Parathyroid adenoma (tissue), 2 donors: ENCODE results near the gene NTRK3.

Experiments
- H2AFZ ChIP-seq: fragments of 300-600 bp; sonication (generic); one replicate; pipeline ENCODE4 v1.7.0; 2017; ENCODE audit warnings: antibody characterized with exemption, mild to moderate bottlenecking
- H3K27ac ChIP-seq: fragments of 300-600 bp; sonication (generic); one replicate; pipeline ENCODE4 v1.7.0; 2017
- H3K27me3 ChIP-seq: fragments of 300-600 bp; sonication (generic); one replicate; pipeline ENCODE4 v1.7.0; 2017; ENCODE audit warnings: low read length; ENCODE audit not compliant: control insufficient read depth, insufficient read depth
- H3K36me3 ChIP-seq: fragments of 300-600 bp; sonication (generic); one replicate; pipeline ENCODE4 v1.7.0; 2017; ENCODE audit warnings: low read length; ENCODE audit not compliant: control insufficient read depth, insufficient read depth
- H3K4me1 ChIP-seq: fragments of 300-600 bp; sonication (generic); one replicate; pipeline ENCODE4 v1.7.0; 2017; ENCODE audit warnings: control low read depth
- H3K4me2 ChIP-seq: fragments of 300-600 bp; sonication (generic); one replicate; pipeline ENCODE4 v1.7.0; 2017; ENCODE audit warnings: low read length
- H3K4me3 ChIP-seq: fragments of 300-600 bp; sonication (generic); one replicate; pipeline ENCODE4 v1.7.0; 2017; ENCODE audit warnings: low read depth, low read length
- H3K79me2 ChIP-seq: fragments of 300-600 bp; sonication (generic); one replicate; pipeline ENCODE4 v1.7.0; 2017; ENCODE audit warnings: control low read depth
- H3K9ac ChIP-seq: fragments of 300-600 bp; sonication (generic); one replicate; pipeline ENCODE4 v1.7.0; 2017; ENCODE audit warnings: mild to moderate bottlenecking
- H3K9me3 ChIP-seq: fragments of 300-600 bp; sonication (generic); one replicate; pipeline ENCODE4 v1.7.0; 2017; ENCODE audit warnings: low read length; ENCODE audit not compliant: control insufficient read depth
- TF ChIP-seq, protein P1 (sequence below): fragments of 300-600 bp; sonication (generic); IDR thresholded peaks from one replicate; pipeline ENCODE4 v1.7.0; 2017; ENCODE audit warnings: antibody characterized with exemption, mild to moderate bottlenecking
- donor health status: primary hyperparathyroidism.

The NTRK3 gene

DNA sequence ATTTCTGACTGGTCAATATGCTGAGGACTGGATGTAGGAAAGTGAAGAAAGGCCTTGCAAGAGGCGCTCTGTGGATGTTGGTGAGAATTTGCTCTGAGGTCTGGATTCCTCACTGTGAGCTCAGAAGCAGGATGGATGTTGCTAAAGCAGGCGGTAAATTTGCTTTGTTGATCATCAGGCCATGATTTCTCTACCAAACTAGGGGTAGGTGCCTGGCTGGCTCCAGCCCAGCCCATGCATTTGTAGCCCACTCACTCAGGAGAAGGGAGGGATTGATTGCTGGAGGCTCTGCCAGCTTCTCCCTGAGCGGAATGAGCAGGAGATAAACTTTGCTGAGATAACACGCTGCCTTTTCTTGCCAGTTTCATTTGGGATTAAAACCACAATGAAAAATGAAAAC, 44.3 kb upstream of the NTRK3 start:
- no peaks in the 10 kb centered on the region for H3K27me3 ChIP-seq
- no peak overlapping the region for H3K9ac ChIP-seq
- H3K4me2 ChIP-seq: no peak overlapping the region
- H2AFZ ChIP-seq: no peak overlapping the region
- no peaks in the 10 kb centered on the region for H3K79me2 ChIP-seq
- no peaks in the 10 kb centered on the region for H3K36me3 ChIP-seq
- TF ChIP-seq, protein P1, sequence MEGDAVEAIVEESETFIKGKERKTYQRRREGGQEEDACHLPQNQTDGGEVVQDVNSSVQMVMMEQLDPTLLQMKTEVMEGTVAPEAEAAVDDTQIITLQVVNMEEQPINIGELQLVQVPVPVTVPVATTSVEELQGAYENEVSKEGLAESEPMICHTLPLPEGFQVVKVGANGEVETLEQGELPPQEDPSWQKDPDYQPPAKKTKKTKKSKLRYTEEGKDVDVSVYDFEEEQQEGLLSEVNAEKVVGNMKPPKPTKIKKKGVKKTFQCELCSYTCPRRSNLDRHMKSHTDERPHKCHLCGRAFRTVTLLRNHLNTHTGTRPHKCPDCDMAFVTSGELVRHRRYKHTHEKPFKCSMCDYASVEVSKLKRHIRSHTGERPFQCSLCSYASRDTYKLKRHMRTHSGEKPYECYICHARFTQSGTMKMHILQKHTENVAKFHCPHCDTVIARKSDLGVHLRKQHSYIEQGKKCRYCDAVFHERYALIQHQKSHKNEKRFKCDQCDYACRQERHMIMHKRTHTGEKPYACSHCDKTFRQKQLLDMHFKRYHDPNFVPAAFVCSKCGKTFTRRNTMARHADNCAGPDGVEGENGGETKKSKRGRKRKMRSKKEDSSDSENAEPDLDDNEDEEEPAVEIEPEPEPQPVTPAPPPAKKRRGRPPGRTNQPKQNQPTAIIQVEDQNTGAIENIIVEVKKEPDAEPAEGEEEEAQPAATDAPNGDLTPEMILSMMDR: no peak
- H3K9me3 ChIP-seq: no peaks in the 10 kb centered on the region
- H3K27ac ChIP-seq: no peak overlapping the region
- no peak overlapping the region for H3K4me3 ChIP-seq
- H3K4me1 ChIP-seq: no peaks in the 10 kb centered on the region

DNA sequence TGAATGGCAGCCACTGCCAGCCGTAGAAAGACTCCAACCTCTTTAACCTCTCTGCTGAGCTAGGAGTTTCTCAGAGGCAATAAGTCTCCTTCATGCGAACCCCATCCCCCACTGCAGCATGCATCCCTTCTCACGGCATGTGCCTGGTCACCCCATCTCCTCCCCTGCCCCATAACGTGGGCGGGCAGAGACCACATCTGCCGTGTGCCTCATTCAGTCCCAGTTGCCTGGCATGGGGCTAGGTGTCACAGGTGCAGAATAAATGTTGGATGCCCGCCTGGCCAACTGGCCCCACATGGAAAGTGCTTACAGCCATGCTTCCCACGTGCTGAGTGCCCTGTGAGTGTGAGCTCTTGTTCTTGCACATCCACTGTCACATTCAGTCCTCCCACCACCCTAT, 43.5 kb upstream of the NTRK3 start:
- Histone ChIP-seq H3K4me2 (no peak overlapping the region), H3K36me3 (no peaks in the 10 kb centered on the region), H3K4me3 (no peak overlapping the region), H3K27ac (no peak overlapping the region), H3K9me3 (no peaks in the 10 kb centered on the region), H2AFZ (no peak overlapping the region), H3K9ac (no peak overlapping the region), H3K27me3 (no peaks in the 10 kb centered on the region), H3K4me1 (no peaks in the 10 kb centered on the region), H3K79me2 (no peaks in the 10 kb centered on the region)
- TF ChIP-seq, protein P1: no peak

DNA sequence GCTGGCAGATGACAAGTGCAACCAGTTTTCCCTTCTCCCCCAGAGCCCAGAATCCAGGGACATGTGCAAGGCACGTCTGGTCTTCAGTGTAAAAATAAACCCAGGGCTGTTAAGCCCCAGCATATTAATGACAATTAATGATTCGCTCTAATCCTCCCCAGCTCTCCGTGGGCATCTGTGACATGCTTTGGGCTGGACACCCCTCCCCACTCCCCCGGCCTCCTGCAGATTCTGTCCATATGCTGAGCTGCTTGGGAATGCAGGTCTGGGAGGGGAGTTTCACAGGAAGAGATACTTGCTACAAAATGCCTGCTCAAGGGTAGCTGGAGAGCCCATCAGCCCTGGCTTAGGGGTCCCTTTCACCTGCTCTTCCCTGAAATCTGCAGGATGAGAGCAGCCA, 43.0 kb upstream of the NTRK3 start:
- H3K4me3 ChIP-seq: no peak overlapping the region
- no peak overlapping the region for H2AFZ ChIP-seq
- no peaks in the 10 kb centered on the region for H3K27me3 ChIP-seq
- no peaks in the 10 kb centered on the region for H3K4me1 ChIP-seq
- no peak overlapping the region for H3K4me2 ChIP-seq
- H3K9ac ChIP-seq: no peak overlapping the region
- H3K79me2 ChIP-seq: no peaks in the 10 kb centered on the region
- no peaks in the 10 kb centered on the region for H3K9me3 ChIP-seq
- TF ChIP-seq, protein P1: no peak
- H3K27ac ChIP-seq: no peak overlapping the region
- H3K36me3 ChIP-seq: no peaks in the 10 kb centered on the region

DNA sequence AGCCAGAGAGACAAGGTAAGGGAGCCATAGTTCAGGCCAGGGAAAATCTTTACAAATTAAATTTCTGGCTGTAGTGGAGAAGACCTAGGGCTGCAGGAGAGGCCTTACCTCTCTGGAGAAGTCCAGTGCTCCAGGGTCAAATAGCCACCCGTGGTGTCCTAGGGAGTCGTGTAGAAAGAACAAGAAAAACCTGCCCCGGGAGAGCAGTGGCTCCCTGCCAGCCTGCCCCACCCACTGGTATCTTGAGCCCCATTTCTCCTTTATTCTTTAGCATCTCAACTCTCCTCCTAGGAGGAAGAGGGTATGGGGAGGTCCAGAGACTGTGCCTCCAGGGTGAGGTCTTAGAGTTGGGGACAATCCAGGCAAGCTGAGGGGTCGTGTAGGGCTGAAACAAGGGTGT, 32.1 kb upstream of the NTRK3 start:
- H3K27me3 ChIP-seq: no peaks in the 10 kb centered on the region
- no peaks in the 10 kb centered on the region for H3K4me1 ChIP-seq
- H3K4me3 ChIP-seq: no peak overlapping the region
- no peak overlapping the region for H3K27ac ChIP-seq
- H3K4me2 ChIP-seq: no peak overlapping the region
- no peaks in the 10 kb centered on the region for H3K79me2 ChIP-seq
- H2AFZ ChIP-seq: no peak overlapping the region
- TF ChIP-seq, protein P1: no peak
- no peak overlapping the region for H3K9ac ChIP-seq
- H3K9me3 ChIP-seq: no peaks in the 10 kb centered on the region
- H3K36me3 ChIP-seq: no peaks in the 10 kb centered on the region

DNA sequence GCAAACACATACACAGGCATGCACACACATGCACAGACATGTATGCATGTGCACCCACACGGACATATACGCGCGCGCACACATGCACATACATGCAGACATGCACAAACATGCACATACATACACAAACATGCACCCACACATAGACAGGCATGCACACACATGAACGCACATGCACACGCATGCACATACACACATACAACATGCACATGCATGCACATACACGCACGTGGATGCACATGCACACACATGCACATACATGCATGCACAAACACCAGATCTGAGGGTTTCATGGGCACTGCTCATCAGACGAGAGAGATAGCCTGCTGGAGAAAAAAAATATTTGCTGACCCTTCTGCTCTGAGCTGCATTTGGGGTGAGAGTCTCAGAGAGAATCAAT, 31.7 kb upstream of the NTRK3 start:
- no peak overlapping the region for H2AFZ ChIP-seq
- H3K9ac ChIP-seq: no peak overlapping the region
- no peaks in the 10 kb centered on the region for H3K36me3 ChIP-seq
- no peaks in the 10 kb centered on the region for H3K27me3 ChIP-seq
- no peak overlapping the region for H3K4me2 ChIP-seq
- H3K27ac ChIP-seq: no peak overlapping the region
- H3K79me2 ChIP-seq: no peaks in the 10 kb centered on the region
- H3K4me1 ChIP-seq: no peaks in the 10 kb centered on the region
- H3K4me3 ChIP-seq: no peak overlapping the region
- no peaks in the 10 kb centered on the region for H3K9me3 ChIP-seq
- TF ChIP-seq, protein P1: no peak
